DMS 273 (cell line): Measurements from ENCODE around the gene DNTT.

Experiments
- DNase-seq: peaks from one replicate; lab custom pipeline; 2025; ENCODE audit not compliant: unreplicated experiment; lab: John Stamatoyannopoulos, UW

DNTT gene

GRCh38 chr10:96275685-96276418 lies 28.4 kb upstream of the DNTT start:
- DNase-seq = peak; percentile 10

DNA sequence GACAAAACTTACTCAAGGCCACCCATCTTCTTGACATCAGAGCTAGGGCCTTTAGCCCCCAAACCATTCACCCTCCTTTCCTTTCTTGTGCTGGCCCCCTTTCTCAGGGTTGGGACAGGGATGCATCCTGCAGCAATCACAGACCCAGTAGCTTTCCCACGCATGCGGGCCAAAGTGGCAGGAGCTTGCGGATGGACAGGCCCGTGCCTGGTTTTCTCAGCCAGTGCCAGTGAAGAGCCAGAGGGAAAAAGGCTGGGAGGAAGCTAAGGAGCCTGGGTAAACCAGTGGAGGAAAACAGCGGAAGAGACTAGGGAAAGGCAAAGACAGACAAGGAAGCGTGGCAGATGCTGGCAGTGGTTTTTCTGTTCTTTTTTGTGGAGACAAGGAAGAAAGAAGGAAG lies 27.8 kb upstream of the DNTT start:
- no peak for DNase-seq

- no peak for DNase-seq
These were observed 27.4 kb upstream of the DNTT start for GRCh38 chr10:96276831-96277230.

- DNase-seq = peak; percentile 7
These were observed 25.0 kb upstream of the DNTT start for GRCh38 chr10:96279191-96279641.

DNA sequence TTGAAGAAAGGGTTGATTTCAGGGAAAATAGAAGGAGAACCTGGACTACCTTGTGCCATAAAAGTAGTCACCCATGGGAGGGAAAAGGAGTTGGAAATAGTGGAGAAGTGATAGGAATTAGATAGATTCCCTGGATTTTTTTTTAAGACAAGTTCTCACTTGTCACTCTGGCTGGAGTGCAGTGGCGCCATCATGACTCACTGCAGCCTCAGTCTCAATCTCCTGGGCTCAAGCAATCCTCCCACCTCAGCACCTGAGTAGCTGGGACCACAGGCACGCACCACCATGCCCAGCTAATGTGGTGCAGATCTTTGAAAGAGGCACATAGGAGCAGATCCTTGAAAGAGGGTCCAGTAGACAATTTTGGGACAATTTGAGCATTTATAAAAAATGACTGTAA lies 23.4 kb upstream of the DNTT start:
- no peak for DNase-seq

DNA sequence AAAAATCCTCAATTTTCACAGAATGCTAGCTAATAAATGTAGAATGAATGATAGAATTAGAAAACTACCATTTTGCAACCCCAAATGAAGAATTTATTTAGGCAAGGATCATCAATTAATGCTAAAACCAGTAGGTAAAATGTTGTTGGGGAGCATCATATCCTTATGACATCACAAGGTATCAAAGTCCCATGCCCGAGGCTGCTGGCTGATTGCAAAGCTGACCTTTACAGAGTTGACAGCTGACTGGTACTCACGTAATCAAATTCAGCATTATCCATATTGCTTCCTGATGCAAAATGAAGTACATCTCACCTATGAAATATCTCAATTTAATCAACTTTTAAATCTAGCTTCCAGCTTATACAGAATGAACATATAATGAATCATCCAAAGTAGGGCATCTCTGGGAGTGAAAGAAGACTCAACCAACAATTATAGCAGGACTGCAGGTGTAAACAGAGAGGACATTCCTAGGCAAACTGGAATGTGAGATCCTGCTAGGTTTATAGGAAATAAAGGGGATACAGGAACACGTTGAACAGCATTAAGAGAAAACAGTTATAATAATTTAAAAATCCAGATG lies 22.7 kb upstream of the DNTT start:
- no peak for DNase-seq

DNA sequence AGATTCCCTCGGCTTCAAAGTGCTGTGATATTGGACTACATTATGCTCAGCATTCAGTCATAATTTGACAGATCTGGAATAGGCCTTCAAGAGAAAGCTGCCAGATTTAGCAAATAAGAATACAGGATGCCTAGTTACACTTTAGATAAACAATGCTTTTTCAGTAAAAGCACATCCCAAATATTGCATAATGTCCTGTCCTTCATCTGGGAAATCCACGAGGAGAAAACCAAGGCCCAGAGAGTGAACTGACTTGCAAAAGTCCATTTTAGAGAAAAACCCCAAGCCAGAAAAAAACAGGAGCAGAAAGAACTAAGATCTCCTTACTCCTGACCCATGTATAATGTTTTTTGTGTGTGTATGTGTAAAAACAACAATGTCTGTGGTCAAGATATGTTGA lies 20.9 kb upstream of the DNTT start:
- DNase-seq = no peak

- DNase-seq = no peak
These were observed 20.5 kb upstream of the DNTT start for GRCh38 chr10:96283756-96284155.

DNA sequence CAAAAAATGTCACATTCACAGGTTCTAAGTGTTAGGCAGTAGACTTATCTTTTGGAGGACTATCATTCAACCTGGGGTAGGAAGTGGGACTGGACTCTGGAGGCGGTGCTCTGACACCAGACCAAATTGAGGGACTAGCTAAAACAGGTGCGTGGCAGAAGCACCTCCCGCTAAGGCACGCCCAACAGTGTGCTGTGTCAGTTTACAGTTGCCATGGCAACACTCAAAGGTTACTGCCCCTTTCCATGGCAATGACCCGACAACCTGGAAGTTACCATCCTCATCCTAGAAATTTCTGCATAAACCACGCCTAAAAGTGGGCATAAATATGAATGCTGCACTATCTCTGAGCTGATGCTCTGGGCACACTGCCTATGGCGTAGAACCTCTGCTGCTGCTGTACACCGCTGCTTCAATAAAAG lies 18.9 kb upstream of the DNTT start:
- DNase-seq = peak; percentile 19

DNA sequence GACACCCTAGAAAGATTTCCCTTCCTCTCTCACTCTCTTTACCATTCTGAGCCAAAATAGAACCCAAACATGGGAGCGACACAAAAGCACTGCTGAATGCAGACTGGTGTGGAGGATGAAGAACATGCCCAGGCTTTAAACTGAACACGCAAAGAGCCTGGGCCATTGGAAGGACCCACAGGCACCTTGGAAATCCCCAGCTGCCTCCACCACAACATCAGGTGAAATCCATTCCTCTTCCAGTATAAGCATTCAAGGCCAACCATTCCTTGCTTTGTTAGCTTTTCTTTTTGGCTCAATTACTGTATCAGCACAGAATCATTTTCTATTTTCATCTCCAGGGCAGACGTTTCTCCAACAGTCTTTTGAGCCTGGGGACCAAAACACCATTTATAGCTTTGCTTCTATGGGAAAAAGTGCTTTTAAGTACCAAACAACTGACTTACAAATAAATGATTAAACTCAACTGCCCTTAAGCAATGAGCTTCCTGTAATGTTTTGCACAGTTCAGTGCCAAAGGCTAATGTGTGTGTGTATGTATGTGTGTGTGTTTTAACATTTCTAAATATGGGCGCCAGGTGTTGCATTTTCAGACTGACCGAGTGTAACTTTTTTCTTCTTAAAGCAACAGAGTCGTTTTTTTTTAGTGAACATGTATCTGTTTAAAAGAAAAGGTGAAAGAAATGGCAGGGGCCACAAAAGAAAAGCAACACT lies 16.7 kb upstream of the DNTT start:
- DNase-seq = peak; percentile 54

DNA sequence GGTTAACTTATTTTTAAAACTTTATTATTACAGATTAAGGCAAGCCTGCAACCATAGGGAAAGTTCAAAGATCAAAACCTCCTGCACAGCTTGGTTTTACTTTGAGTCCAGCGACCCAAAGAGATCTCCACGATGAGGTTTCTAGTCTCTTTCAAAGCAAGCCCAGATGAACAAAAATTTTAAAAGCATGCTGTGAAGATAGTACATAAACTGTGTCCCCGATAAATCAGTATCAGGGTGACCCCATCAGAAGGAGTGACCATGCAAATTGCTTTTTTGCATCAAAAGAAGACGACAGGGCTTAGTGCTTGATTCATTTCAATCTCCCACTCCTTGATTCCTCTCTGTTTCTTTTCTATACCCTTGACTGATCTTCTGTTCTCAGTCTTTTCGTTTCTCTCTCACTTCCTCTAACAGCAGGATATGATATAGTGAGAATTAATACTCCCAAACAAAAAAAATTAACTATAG lies 16.0 kb upstream of the DNTT start:
- DNase-seq = no peak

- no peak for DNase-seq
These were observed 14.9 kb upstream of the DNTT start for GRCh38 chr10:96289218-96289910.

- no peak for DNase-seq
These were observed 13.7 kb upstream of the DNTT start for GRCh38 chr10:96290368-96291133.

DNA sequence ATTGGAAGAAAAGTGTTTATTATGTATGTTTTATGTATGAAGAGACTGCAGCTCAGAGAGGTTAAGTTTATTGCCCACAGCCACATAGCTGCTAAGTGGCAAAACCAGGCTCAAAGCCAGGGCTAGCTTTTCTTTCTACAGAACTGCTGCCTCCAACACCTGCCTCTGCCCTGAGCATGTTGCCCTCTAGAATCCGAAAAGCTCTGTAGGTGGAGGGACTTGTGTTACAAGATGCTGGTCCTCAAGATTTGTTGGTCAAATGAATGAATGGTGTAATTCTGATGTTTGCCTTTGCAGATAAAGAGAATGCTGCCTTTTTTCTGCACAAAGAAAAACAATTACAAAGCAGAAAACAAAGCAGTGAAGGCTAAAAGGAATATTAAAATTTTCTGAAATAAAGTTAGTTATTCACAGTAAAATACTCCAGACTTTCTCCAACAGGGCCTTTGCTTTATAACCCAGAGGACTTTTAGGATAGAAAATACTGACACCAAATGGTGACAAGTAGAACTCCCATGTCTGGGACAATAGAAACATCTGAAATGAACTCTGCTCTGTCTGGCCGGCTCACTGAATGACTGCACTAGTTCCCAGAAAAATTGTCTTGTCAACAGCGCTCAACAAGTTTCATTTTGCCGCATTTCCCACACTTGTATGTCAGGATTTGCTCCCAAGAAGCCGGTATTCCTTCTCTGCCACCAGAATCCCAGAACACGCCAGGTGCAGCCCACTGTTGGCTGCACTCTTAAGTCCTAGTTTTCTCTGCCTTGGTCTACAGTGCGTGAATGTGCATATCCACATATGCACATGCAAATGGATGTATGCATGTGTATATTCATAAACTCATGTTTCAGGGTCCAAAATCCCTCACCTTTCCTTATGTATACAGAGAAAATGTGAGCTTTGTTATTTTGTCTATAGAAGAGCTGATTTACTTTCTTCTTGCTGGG lies 11.0 kb upstream of the DNTT start:
- DNase-seq = peak; percentile 59

DNA sequence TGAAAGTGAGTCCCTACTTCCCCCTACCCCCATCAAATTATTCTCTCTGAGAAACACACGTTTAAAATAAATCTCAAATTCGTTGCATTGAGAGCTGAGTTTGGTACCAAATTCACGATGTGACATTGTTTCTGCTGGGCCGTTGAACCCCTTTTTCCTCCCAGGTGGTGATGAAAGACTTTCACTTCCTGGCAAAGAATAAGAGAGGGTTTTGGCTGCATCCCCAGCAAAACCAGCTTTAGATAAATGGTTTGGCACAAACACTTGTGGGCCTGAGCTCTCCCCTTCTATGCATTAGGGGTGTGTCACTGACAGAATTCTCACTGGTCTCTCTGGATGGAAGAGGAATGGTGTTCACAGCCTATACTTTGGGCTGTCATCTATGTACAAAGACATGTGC lies 8.8 kb upstream of the DNTT start:
- DNase-seq = no peak

- DNase-seq = peak; percentile 32
These were observed 6.7 kb upstream of the DNTT start for GRCh38 chr10:96297486-96297885.

DNA sequence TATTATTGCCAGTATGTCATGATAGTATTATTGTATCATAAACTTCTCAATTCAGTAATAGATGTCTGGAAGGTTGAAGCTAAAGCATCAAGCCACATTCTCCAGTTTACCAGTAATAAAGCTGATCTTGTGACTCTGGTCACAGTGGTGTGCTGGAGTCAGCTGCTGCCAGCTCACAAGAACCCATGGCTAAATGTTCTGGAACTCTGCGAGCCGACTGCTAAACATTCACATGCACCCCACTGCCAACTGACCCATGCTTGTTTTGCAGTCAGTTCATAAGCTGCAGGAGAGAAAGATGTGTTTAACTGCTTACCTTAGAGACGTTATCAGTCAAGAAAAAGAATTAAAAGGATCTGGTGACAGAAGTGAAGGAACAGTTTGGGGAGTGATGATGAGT lies 5.9 kb upstream of the DNTT start:
- no peak for DNase-seq

DNA sequence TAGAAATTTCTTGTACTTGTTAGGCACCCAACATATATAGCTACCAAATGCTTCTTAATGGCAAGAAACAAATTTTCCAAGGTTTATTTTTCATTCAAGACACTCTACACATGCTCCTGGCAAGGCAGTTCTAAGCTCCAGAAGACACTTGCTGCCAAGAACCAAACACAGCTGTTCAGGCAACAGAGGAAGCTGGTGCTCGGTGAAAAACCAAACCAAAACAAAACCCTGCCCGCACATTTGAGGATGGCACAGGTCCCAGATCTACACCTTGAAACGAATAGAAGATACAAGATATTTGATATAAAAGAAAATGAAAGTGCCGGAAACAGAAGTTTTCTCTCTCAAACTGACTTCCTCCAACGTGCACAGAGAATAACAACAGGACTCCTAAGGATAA lies 4.9 kb upstream of the DNTT start:
- DNase-seq = peak; percentile 54

GRCh38 chr10:96301616-96302015 lies 2.6 kb upstream of the DNTT start:
- no peak for DNase-seq

- DNase-seq = no peak
These were observed 785 bp downstream of the DNTT start for GRCh38 chr10:96305019-96305418.
